K562 (cell line): ENCODE measurements around the gene TMEM237. TPM values are rescaled to one million over a fixed set of nuclear protein-coding genes. Genes with fewer than 3 reads are reported as not detected.

Experiments used
- CLOCK ChIP-seq: fragments of 250-450 bp; sonication (Bioruptor Pico); IDR thresholded peaks from 2 replicates; pipeline ENCODE4 v1.4.0; 2020; ENCODE audit warnings: mild to moderate bottlenecking, moderate library complexity, borderline replicate concordance
- HDGF ChIP-seq: fragments of 450-650 bp; IDR thresholded peaks from 2 replicates; pipeline ENCODE4 v1.6.1; 2016
- HEY1 ChIP-seq: fragments of 250-450 bp; sonication (Bioruptor Pico); IDR thresholded peaks from 2 replicates; pipeline ENCODE4 v1.5.0; 2020; ENCODE audit warnings: mild to moderate bottlenecking, moderate library complexity, borderline replicate concordance
- MCM7 ChIP-seq, 2 experiments: fragments of 450-650 bp; IDR thresholded peaks; 2 replicates each; pipeline ENCODE4 v1.6.1; 2016 to 2018
- MEF2A ChIP-seq: IDR thresholded peaks from 2 replicates; pipeline ENCODE4 v1.6.1; 2011; ENCODE audit warnings: low read depth, mild to moderate bottlenecking, low read length, moderate library complexity; ENCODE audit not compliant: control insufficient read depth
- PURB ChIP-seq: sonication (generic); formaldehyde crosslinking; IDR thresholded peaks from 2 replicates; pipeline ENCODE4 v1.9.0; 2021; ENCODE audit warnings: low read depth, mild to moderate bottlenecking, missing genetic modification reagents
- YBX1 ChIP-seq: fragments of 450-650 bp; IDR thresholded peaks from 2 replicates; pipeline ENCODE4 v1.7.1; 2016; ENCODE audit warnings: mild to moderate bottlenecking
- ZNF133 ChIP-seq: fragments of 250-450 bp; sonication (Bioruptor Pico); IDR thresholded peaks from 2 replicates; pipeline ENCODE4 v1.4.0; 2020; ENCODE audit warnings: mild to moderate bottlenecking
- ZNF184 ChIP-seq: sonication (generic); formaldehyde crosslinking; IDR thresholded peaks from 2 replicates; pipeline ENCODE4 v1.5.0; 2020; ENCODE audit warnings: missing genetic modification reagents
- polyA plus RNA-seq, 8 experiments: library from polyadenylated mRNA; depleted of rRNA in 4 of 8; stranded (reverse) in 5 of 8; unstranded in 3 of 8; fragments of >200 nt; fragmentation: Nextera tagmentation in 2 of 8; fragmentation: Illumina TruSeq in 1 of 8; extraction: Ambion mirVana in 2 of 8; extraction: Trizol in 1 of 8; gene quantifications; 2 replicates each; pipeline versions ENCODE4 v1.2.1 to v1.2.3, GENCODE V29; 2011 to 2014; ENCODE audit warnings: inconsistent platforms in 1 of 8, missing spikeins in 1 of 8
- total RNA-seq, 7 experiments: library from RNA; depleted of rRNA in 6 of 7; stranded (reverse); fragments of >200 nt in 6 of 7; fragmentation: Illumina TruSeq in 2 of 7; extraction: Trizol in 2 of 7; gene quantifications; 2 replicates each; pipeline versions ENCODE4 v1.2.1 to v1.2.3, GENCODE V29; 2011 to 2021; ENCODE audit warnings: low replicate concordance in 1 of 7
- TF ChIP-seq, protein P1 (sequence below): fragments of 450-650 bp; IDR thresholded peaks from 2 replicates; pipeline ENCODE4 v1.6.1; 2018; ENCODE audit not compliant: partially characterized antibody

TMEM237 gene
- total and polyA plus RNA-seq, 9 of the 15 experiments (the other 6 are each of a cell fraction or from before 2014, with no cell fraction given), result 6.2 to 25.6 (median 17.9) TPM

GRCh38 chr2:201579536-201579935 is 63.8 kb downstream of the TMEM237 start (continued):
- TF ChIP-seq CLOCK (CRISPR knock-in tag) (no peak), PURB (no peak), MEF2A (no peak), HEY1 (no peak), YBX1 (no peak), ZNF184 (CRISPR knock-in tag) (no peak), ZNF133 (CRISPR knock-in tag) (no peak), MCM7 (IDR thresholded peaks at IDR 0.05) (no peak), HDGF (no peak)
- TF ChIP-seq, protein P1, sequence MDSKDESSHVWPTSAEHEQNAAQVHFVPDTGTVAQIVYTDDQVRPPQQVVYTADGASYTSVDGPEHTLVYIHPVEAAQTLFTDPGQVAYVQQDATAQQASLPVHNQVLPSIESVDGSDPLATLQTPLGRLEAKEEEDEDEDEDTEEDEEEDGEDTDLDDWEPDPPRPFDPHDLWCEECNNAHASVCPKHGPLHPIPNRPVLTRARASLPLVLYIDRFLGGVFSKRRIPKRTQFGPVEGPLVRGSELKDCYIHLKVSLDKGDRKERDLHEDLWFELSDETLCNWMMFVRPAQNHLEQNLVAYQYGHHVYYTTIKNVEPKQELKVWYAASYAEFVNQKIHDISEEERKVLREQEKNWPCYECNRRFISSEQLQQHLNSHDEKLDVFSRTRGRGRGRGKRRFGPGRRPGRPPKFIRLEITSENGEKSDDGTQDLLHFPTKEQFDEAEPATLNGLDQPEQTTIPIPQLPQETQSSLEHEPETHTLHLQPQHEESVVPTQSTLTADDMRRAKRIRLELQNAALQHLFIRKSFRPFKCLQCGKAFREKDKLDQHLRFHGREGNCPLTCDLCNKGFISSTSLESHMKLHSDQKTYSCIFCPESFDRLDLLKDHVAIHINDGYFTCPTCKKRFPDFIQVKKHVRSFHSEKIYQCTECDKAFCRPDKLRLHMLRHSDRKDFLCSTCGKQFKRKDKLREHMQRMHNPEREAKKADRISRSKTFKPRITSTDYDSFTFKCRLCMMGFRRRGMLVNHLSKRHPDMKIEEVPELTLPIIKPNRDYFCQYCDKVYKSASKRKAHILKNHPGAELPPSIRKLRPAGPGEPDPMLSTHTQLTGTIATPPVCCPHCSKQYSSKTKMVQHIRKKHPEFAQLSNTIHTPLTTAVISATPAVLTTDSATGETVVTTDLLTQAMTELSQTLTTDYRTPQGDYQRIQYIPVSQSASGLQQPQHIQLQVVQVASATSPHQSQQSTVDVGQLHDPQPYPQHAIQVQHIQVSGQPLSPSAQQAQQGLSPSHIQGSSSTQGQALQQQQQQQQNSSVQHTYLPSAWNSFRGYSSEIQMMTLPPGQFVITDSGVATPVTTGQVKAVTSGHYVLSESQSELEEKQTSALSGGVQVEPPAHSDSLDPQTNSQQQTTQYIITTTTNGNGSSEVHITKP, result no peak
